ENCODE measurements around the gene USP48.

The USP48 gene

GRCh38 chr1:21652937-21653743, 129.8 kb downstream of the USP48 start:
- DNase-seq (ENCODE audit: extremely low spot score) = no peak
- TF ChIP-seq FOXK2 (IDR thresholded peaks at IDR 0.05) (no peak), CTBP1 (IDR thresholded peaks at IDR 0.05; ENCODE audit: borderline replicate concordance) (no peak)
- POLR2A ChIA-PET = no interaction called here
- CTCF ChIA-PET = no interaction called here

GRCh38 chr1:21652101-21652936, 130.6 kb downstream of the USP48 start:
- ChIA-PET CTCF (no interaction called here), POLR2A (no interaction called here)
- no peak for DNase-seq (ENCODE audit: extremely low spot score)
- TF ChIP-seq FOXA1 (IDR thresholded peaks at IDR 0.05) = no peak
- no peak for TF ChIP-seq BHLHE40 (IDR thresholded peaks at IDR 0.05; ENCODE audit: borderline replicate concordance)
- no peak for TF ChIP-seq NFRKB (IDR thresholded peaks at IDR 0.05)
- TF ChIP-seq FOXM1 (IDR thresholded peaks at IDR 0.05; ENCODE audit: borderline replicate concordance) = no peak
- no peak for TF ChIP-seq LEF1 (IDR thresholded peaks at IDR 0.05; ENCODE audit: borderline replicate concordance)
- no peak for TF ChIP-seq CTBP1 (IDR thresholded peaks at IDR 0.05; ENCODE audit: borderline replicate concordance)
- TF ChIP-seq ELF4 (IDR thresholded peaks at IDR 0.05) = no peak
- TF ChIP-seq HDGF (IDR thresholded peaks at IDR 0.05; ENCODE audit: borderline replicate concordance) = no peak
- no peak for TF ChIP-seq SUZ12 (IDR thresholded peaks at IDR 0.05)
- TF ChIP-seq L3MBTL2 (conservative IDR thresholded peaks at IDR 0.05) = no peak
- TF ChIP-seq PKNOX1 (IDR thresholded peaks at IDR 0.05) = no peak
- TF ChIP-seq ARNT (IDR thresholded peaks at IDR 0.05) = no peak

GRCh38 chr1:21651214-21652042, 131.5 kb downstream of the USP48 start:
- DNase-seq (ENCODE audit: extremely low spot score) = peak; percentile 71
- ChIA-PET CTCF (no interaction called here), POLR2A (no interaction called here)
- no peak for TF ChIP-seq HDGF (IDR thresholded peaks at IDR 0.05; ENCODE audit: borderline replicate concordance)
- no peak for TF ChIP-seq ZNF384 (IDR thresholded peaks at IDR 0.05)
- no peak for TF ChIP-seq NFRKB (IDR thresholded peaks at IDR 0.05)
- no peak for TF ChIP-seq FOXM1 (IDR thresholded peaks at IDR 0.05; ENCODE audit: borderline replicate concordance)
- TF ChIP-seq PKNOX1 (IDR thresholded peaks at IDR 0.05) = no peak
- no peak for TF ChIP-seq FOXA1 (IDR thresholded peaks at IDR 0.05)
- no peak for TF ChIP-seq CTBP1 (IDR thresholded peaks at IDR 0.05; ENCODE audit: borderline replicate concordance)
- no peak for TF ChIP-seq FOXK2 (IDR thresholded peaks at IDR 0.05)
- TF ChIP-seq LEF1 (IDR thresholded peaks at IDR 0.05; ENCODE audit: borderline replicate concordance) = no peak
- TF ChIP-seq SP1 (IDR thresholded peaks at IDR 0.05) = no peak
- TF ChIP-seq SUZ12 (IDR thresholded peaks at IDR 0.05) = no peak
- no peak for TF ChIP-seq L3MBTL2 (conservative IDR thresholded peaks at IDR 0.05)
- no peak for TF ChIP-seq ARNT (IDR thresholded peaks at IDR 0.05)
- TF ChIP-seq TARDBP (IDR thresholded peaks at IDR 0.05) = no peak
- no peak for TF ChIP-seq BHLHE40 (IDR thresholded peaks at IDR 0.05; ENCODE audit: borderline replicate concordance)
- TF ChIP-seq ELF4 (IDR thresholded peaks at IDR 0.05) = no peak

- ChIA-PET CTCF (no interaction called here), POLR2A (no interaction called here)
- no peak for DNase-seq (ENCODE audit: extremely low spot score)
- TF ChIP-seq FOXM1 (IDR thresholded peaks at IDR 0.05; ENCODE audit: borderline replicate concordance) = no peak
- TF ChIP-seq TARDBP (IDR thresholded peaks at IDR 0.05) = no peak
- no peak for TF ChIP-seq ZNF384 (IDR thresholded peaks at IDR 0.05)
- TF ChIP-seq PKNOX1 (IDR thresholded peaks at IDR 0.05) = no peak
- TF ChIP-seq NFRKB (IDR thresholded peaks at IDR 0.05) = no peak
- no peak for TF ChIP-seq ARNT (IDR thresholded peaks at IDR 0.05)
- TF ChIP-seq SUZ12 (IDR thresholded peaks at IDR 0.05) = no peak
- no peak for TF ChIP-seq L3MBTL2 (conservative IDR thresholded peaks at IDR 0.05)
- no peak for TF ChIP-seq LEF1 (IDR thresholded peaks at IDR 0.05; ENCODE audit: borderline replicate concordance)
- no peak for TF ChIP-seq HDGF (IDR thresholded peaks at IDR 0.05; ENCODE audit: borderline replicate concordance)
- no peak for TF ChIP-seq SP1 (IDR thresholded peaks at IDR 0.05)
- no peak for TF ChIP-seq CTBP1 (IDR thresholded peaks at IDR 0.05; ENCODE audit: borderline replicate concordance)
- no peak for TF ChIP-seq FOXA1 (IDR thresholded peaks at IDR 0.05)
- TF ChIP-seq BHLHE40 (IDR thresholded peaks at IDR 0.05; ENCODE audit: borderline replicate concordance) = no peak
- no peak for TF ChIP-seq FOXK2 (IDR thresholded peaks at IDR 0.05)
- TF ChIP-seq ELF4 (IDR thresholded peaks at IDR 0.05) = no peak
These were observed 132.5 kb downstream of the USP48 start for GRCh38 chr1:21650400-21650799.

- ChIA-PET CTCF (no interaction called here), POLR2A (no interaction called here)
- DNase-seq (ENCODE audit: extremely low spot score) = no peak
- TF ChIP-seq ZNF384 (IDR thresholded peaks at IDR 0.05) (no peak), ARNT (IDR thresholded peaks at IDR 0.05) (no peak)
These were observed 133.6 kb downstream of the USP48 start for GRCh38 chr1:21649315-21649714.
